Brain microvascular endothelial cell (primary cell): ENCODE measurements around the gene LRRFIP2.

Experiments used
- DNase-seq: peaks from one replicate; pipeline ENCODE4 v3.0.0-alpha.2; 2020
- H3K27ac ChIP-seq: fragments of 250-450 bp; sonication (Bioruptor Pico); 2 replicates; pipeline ENCODE4 v1.5.1; 2020; ENCODE audit warnings: mild to moderate bottlenecking, moderate library complexity
- H3K27me3 ChIP-seq: fragments of 250-450 bp; sonication (Bioruptor Pico); replicated peaks from 2 replicates; pipeline ENCODE4 v1.5.1; 2020; ENCODE audit warnings: mild to moderate bottlenecking
- H3K36me3 ChIP-seq: fragments of 250-450 bp; sonication (Bioruptor Pico); replicated peaks from 2 replicates; pipeline ENCODE4 v1.5.1; 2020; ENCODE audit warnings: mild to moderate bottlenecking
- H3K4me3 ChIP-seq: 2 replicates; pipeline ENCODE4 v1.5.1; 2011; ENCODE audit warnings: low read depth, mild to moderate bottlenecking, control low read depth, low read length, moderate library complexity
- CTCF ChIP-seq: IDR thresholded peaks from 2 replicates; pipeline ENCODE4 v1.5.1; 2011; ENCODE audit warnings: low read depth, mild to moderate bottlenecking, moderate library complexity, low read length, control low read depth, inconsistent platforms; ENCODE audit errors: missing control alignments
- in situ Hi-C: cut with HindIII; loops from 2 replicates; pipeline ENCODE4 v1.10.0; 2017; ENCODE audit warnings: low sequenced_read_pairs, low pct_ligation_motif_present

LRRFIP2 gene

GRCh38 chr3:37130984-37131859 lies 43.2 kb downstream of the LRRFIP2 start:
- in situ Hi-C loops, result no loop called here
- Histone ChIP-seq H3K27ac (no peak overlapping the region), H3K36me3 (no peaks in the 10 kb centered on the region), H3K4me3 (no peak overlapping the region), H3K27me3 (no peaks in the 10 kb centered on the region)
- TF ChIP-seq CTCF, result no peak
- DNase-seq, result no peak

- no peak overlapping the region for H3K4me3 ChIP-seq
- H3K27me3 ChIP-seq, result no peaks in the 10 kb centered on the region
- no peak for DNase-seq
- in situ Hi-C loops, result no loop called here
- no peak for TF ChIP-seq CTCF
- no peaks in the 10 kb centered on the region for H3K36me3 ChIP-seq
- no peak overlapping the region for H3K27ac ChIP-seq
Observed at GRCh38 chr3:37130448-37130847, 43.9 kb downstream of the LRRFIP2 start.

- no peak overlapping the region for H3K27ac ChIP-seq
- in situ Hi-C loops, result no loop called here
Observed at GRCh38 chr3:37129871-37130270, 44.5 kb downstream of the LRRFIP2 start.

GRCh38 chr3:37127340-37127739 lies 47.0 kb downstream of the LRRFIP2 start:
- Histone ChIP-seq H3K36me3 (no peaks in the 10 kb centered on the region), H3K4me3 (no peak overlapping the region), H3K27ac (no peak overlapping the region), H3K27me3 (no peaks in the 10 kb centered on the region)
- no peak for TF ChIP-seq CTCF
- in situ Hi-C loops, result no loop called here
- no peak for DNase-seq

More at GRCh38 chr3:37129871-37130270, 44.5 kb downstream of the LRRFIP2 start:
- no peak for TF ChIP-seq CTCF
- no peak overlapping the region for H3K4me3 ChIP-seq
- DNase-seq, result no peak
- no peaks in the 10 kb centered on the region for H3K27me3 ChIP-seq
- H3K36me3 ChIP-seq, result no peaks in the 10 kb centered on the region

GRCh38 chr3:37126856-37127255 lies 47.5 kb downstream of the LRRFIP2 start:
- H3K4me3 ChIP-seq, result no peak overlapping the region
- no peak overlapping the region for H3K27ac ChIP-seq
- TF ChIP-seq CTCF, result no peak
- H3K27me3 ChIP-seq, result no peaks in the 10 kb centered on the region
- in situ Hi-C loops, result no loop called here
- DNase-seq, result no peak
- H3K36me3 ChIP-seq, result no peaks in the 10 kb centered on the region
